HG03460 (cell line): ENCODE measurements around the gene SPTSSA.
"Not testable (repeated sequence)": the region's sequence is repeated elsewhere in the genome, so short reads cannot be mapped to it uniquely, and the experiment has no call there.

ENCODE experiments used
- ATAC-seq: cut with Tn5 transposase; IDR thresholded peaks from one replicate; pipeline ENCODE4 v1.9.1; 2021; ENCODE audit not compliant: unreplicated experiment

The SPTSSA gene

DNA sequence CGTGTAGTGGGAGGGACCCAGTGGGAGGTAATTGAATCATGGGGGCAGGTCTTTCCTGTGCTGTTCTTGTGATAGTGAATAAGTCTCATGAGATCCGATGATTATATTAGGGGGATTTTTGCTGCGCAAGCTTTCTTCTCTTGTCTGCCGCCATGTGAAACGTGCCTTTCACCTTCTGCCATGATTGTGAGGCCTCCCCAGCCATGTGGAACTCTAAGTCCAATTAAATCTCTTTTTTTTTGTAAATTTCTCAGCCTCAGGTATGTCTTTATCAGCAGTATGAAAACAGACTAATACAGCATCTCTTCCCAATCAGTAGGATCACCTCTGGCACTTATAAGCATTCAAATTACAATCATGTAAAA is 34.0 kb downstream of the SPTSSA start:
- ATAC-seq: not testable (repeated sequence)

DNA sequence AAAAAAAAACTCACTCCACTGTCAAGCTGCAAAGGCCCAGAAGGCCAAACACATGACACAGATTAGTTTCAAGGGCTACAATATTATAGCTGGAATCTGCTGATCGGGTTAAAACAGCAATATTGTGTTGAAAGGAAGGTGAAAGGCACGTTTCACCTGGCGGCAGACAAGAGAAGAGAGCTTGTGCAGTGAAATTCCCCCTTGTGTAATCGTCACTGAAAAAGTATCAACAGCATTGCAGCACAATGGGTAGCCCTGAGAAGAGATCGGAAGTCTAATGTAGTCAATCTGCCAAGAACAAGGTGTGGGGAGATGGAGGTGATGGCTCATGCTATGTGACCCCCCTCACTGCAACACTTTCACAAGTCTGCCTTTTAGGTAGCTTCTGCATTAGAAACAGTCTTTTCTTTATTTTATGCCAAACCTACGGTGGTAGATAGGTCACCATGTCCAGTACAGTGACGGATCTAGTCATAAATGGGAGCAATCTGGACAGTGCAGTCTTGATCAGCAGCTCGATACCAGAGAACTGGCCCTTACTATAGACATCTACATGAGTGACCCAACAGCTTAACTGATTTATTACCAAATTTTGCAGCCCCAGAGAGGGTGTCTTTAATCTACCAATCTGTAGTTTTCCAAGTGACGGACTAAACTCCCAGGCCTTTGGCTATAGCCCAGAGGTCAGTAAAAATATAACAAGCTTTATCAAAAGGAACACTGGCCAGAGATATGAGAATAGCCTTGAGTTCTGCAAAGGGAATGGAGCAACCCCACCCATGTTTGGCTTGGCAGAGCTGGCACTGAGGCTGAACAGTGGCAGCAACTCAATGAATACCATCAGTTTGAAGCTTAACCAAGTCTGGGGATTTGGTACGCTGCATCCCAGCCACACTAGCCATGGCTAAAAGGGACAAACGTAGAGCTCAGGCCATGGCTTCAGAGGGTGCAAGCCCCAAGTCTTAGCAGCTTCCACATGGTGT is 35.4 kb downstream of the SPTSSA start:
- no peak for ATAC-seq

DNA sequence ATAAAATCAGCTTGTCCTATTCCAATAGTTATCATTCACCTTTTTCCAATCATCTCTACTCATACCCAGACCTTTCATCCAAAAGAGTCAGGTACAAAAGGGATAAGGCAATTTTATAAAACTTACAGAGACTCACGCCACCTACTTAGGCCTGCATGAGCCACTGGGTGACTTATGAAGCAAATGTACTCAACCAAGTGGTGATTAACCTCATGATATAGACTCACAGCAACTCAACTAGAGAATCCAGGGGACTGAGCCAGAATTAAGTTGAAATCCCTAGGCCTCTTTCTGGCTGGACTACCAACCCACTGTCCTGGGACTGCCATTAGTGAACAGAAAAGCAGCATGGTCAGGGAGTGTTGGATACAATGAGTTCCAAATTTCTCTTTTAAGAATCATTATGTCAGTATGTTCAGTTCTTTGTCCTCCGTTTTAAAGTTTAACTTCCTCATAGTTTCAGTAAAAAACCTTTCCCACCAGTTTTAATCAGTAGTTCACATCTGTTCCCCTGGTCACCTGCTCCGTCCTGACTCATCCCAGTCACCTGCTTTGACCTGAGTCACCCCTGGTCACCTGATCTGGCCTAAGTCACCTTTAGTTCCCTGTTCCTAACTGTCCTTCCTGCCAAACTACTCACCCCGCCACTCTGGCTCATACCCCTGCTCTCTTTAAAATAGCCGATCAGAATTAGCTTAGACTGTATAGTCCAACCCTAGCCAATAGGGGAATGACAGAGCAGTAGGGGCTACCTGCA is 36.8 kb downstream of the SPTSSA start:
- no peak for ATAC-seq

DNA sequence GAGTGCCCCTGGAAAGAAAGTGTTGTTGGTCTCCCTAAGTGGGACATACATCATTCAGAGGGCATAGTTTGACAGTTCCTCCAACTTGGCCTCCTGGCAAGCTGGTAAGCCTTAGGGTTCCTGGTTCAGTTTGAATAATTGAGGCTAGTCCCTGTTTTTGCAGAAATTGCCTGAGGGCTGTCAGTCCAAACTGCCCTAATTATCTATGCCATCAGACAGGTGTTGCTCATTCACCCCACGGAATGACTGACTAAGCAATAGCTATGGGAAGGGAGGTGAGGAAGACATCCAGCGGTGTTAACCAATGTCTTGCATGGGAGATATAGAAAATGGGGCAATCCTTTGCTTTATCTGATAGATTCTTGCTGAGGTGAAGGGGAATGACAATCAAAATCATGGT is 37.6 kb downstream of the SPTSSA start:
- no peak for ATAC-seq

DNA sequence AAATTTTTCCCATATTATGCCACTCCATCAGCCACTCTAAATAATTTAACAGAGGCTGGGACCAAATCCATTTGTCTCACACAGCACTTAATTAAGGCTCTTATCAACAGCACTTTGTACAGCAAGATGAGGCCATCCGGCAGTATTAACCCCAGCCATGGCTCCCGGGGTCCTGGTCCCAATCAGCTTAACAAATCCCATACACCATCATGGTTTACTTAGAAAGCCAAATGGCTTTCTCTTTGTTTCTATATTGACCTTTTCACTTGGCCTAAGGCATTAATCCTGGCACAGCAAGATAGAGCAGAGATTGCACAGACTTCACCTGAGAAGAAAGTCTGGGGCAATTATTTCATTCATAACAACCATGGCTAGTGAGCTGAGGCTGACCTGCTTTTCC is 38.6 kb downstream of the SPTSSA start:
- ATAC-seq: no peak

DNA sequence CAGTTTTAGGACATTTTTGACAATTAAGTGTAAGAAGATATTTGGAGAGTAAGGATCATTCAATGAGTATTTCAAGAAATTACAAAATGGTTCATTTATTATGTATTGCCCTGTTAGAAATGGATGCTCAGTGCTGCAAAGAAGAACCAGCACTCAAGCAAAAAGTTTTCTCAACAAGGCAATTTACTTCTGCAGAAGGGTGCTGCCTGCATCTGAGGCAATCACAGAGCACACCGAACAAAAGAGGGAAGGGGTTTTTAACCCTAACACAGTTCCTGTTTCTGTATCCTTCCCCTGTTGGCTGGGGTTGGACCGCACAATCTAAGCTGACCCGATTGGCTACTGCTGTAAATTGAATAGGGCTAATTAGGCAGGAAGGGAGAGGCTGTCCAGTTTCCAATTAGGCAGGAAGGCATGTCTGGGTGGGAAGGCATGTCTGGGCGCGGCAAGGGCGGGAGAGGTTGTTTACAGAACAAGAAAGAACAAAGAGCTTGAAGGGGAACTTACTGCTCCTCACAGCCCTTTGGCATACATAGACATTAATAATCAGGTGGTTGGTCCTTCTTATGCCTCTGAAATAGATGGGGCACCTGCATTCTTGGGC is 41.4 kb downstream of the SPTSSA start:
- no peak for ATAC-seq

DNA sequence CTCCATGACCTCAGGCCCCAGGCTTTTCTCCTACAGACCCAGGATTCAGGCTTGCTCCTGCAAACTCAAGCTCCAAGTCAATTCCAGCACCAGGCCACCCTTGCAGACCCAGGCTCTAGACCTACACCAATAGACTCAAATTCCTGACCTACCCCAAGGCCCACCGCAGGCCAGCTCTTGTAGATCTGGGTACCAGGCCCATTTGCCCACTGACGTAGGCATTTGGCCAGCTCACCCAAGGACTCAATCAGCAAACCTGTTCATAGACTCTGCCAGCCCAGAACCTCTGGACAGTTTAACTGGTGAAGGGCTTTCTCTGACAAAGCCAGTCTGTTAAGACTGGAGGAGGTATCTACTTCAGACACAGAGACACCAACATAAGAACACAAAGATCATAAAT is 52.3 kb downstream of the SPTSSA start:
- no peak for ATAC-seq

DNA sequence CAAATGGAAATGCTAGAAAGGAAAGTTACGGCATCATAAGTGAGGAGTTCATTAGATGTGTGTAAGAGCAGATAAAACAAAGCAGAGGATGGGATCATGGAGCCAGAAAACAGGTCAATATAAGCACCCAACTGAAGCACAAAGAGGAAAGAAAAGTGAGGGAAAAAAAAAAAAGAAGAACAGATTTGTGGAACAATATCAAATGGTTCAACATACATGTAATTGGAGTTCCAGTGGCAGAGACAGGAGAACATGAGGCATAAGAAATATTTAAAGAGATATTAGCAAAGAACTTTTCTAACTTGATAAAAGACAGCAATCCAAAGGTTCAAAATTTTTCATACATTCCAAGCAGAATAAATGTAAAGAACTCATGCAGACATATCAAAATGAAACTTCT is 54.1 kb downstream of the SPTSSA start:
- no peak for ATAC-seq

DNA sequence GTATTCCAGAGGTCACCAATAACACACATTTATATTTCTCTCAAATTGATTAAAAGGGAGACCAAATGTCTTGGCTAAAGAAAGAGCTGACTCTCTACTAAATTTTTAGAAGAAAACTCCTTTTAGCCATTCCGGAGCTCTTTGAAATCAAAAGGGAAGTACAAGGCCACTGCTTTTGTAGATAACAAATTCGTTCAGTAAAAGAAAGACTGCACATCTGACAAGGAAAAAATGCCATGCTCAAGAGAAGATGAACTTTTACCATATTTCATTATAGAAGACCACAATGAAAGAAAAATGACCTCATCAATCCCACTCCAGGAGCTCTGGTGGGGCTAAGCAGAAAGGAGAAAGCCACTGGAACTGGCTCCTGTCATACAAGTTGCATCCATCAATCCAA is 57.6 kb downstream of the SPTSSA start:
- ATAC-seq: no peak

DNA sequence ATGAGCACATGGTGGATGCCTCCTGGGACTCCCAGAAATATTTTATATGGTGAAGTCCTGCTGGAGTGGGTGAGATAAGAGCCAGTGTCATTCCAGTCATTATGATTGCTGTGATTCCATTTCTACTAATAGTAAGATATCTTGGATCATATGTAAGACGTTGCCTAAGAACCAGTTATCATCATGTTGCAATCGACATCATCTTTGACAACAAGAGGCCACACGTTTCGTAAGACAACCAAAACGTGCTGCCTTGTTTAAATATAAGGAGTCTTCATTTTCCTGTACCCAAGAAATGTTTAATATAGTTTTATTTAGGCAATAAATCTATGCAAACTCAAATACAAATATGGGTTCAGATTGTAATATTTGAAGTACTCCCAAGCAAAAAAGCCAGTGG is 58.4 kb downstream of the SPTSSA start:
- ATAC-seq: no peak

DNA sequence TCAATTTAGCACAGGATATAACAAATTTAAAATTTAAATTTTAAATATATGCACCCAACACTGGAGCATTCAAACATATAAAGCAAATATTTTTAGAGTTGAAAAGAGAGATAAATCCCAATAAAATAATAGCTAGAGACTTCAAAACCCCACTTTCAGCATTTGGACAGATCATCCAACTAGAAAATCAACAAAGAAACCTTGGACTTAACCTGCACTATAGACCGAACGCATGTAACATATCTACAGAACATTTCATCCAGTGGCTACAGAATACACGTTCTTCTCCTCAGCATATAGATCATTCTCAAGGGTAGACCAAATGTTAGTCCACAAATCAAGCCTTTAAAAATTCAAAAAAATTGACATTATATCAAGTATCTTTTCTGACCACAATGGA is 64.0 kb downstream of the SPTSSA start:
- ATAC-seq: no peak

DNA sequence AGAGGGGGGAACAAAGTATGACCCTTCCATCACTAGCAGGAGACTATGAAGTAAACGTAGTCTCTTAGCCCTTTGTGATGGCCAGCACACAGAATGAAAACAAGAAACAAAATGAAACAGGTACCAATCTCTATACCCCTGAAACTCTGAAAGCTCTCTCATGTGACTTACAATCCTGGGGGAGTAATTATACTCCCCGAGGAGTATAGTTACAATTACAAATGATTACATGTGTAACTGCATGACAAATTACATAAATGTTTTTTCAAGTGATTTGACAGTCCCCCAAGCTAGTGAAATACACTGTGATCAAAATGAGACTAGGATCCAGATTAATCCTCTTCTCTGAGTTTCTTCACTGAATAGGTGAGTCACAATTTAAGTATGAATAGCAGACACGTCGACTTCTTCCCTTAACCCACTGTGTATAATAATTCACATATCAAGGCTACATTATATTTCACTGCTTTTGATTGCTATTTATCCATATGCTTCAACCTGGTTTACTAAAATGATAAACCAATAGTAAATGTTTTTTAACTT is 74.0 kb downstream of the SPTSSA start:
- ATAC-seq: no peak

DNA sequence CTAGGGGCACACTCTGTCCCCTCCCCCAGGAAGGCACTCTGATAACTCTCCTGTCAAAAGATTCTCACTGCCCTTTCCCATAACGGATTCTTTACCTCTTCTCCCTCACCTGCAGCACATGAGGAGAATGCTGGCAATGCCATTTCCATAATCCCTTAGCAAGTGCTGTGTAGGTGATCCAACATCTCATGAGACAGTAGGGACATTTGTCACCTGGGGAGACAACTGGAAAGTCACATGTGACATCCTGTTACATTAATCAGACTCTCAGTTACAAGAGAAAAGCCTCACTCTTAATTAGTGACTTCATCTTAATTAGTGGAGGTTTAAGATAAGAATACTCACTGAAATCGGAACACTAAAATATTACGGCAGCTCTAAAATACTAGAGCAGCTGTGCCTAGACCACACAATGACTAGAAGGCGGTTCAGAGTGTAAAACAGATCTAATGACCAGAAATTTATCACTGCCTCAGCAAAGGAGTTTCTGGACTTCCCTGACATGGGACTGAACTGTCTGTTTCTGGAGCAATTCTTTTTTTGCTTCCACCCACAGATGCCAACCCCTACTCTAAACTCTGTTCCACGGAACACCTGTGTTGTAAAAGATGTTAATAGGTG is 75.1 kb downstream of the SPTSSA start:
- no peak for ATAC-seq

DNA sequence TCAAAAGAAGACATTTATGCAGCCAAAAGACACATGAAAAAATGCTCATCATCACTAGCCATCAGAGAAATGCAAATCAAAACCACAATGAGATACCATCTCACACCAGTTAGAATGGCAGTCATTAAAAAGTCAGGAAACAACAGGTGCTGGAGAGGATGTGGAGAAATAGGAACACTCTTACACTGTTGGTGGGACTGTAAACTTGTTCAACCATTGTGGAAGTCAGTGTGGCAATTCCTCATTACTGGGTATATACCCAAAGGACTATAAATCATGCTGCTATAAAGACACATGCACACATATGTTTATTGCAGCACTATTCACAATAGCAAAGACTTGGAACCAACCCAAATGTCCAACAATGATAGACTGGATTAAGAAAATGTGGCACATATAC is 76.2 kb downstream of the SPTSSA start:
- ATAC-seq: not testable (repeated sequence)

DNA sequence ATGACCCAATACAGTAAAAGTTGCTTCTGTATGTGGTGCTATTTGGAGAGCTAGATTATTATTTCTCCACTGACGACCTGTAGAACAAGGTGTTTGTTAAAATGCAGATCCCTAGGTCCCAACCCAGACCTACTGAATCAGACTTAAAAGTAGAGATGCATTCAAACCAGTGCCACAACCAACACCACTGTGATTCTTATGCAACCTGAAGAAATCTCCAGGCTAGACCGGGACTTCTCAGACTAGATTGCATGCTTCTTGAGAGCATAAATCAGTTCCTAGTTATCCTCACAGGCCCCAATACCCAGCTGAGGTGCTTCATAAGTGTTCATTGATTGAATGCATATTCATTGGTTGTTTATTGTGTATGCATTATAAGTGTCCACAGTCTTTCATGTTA is 78.2 kb downstream of the SPTSSA start:
- ATAC-seq: no peak
